SW480 (cell line): ENCODE measurements around the gene HMGCS2.
A peak's percentile ranks its signal among the peaks of the same experiment; 100 is the strongest.

ENCODE experiments used
- DNase-seq: peaks from one replicate; pipeline ENCODE4 v3.0.0-alpha.2; 2016; ENCODE audit warnings: low spot score

The HMGCS2 gene

GRCh38 chr1:119768778-119769177 is at the start of gene HMGCS2:
Gene HMGCS2, minus strand, starts transcription at chr1:119768905. Its CDS starts 61 bp downstream, at chr1:119768844.
- DNase-seq, result no peak

- no peak for DNase-seq
These were observed 49.5 kb upstream of the HMGCS2 start for GRCh38 chr1:119818181-119818580.

GRCh38 chr1:119816407-119816806 is 47.7 kb upstream of the HMGCS2 start:
- peak; percentile 82 for DNase-seq

GRCh38 chr1:119815928-119816327 is 47.2 kb upstream of the HMGCS2 start:
- DNase-seq, result no peak

DNA sequence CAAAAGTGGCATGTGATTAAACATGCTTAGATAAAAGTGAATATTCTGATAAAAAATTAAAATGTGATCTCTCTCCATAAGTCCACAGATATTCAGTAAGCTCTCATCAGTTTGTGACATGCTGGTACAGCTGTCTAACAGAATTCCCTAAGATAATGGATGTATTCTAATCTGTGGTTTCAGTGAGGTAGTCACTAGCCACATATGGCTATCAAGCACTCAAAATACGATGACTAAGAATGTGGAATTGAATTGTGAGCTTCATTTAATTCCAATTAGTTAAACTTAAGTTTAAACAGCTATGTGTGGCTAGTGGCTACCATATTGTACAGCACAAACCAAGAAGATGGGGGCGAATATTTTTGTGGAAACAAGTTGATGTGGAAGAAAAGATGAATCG is 46.7 kb upstream of the HMGCS2 start:
- peak; percentile 55 for DNase-seq

DNA sequence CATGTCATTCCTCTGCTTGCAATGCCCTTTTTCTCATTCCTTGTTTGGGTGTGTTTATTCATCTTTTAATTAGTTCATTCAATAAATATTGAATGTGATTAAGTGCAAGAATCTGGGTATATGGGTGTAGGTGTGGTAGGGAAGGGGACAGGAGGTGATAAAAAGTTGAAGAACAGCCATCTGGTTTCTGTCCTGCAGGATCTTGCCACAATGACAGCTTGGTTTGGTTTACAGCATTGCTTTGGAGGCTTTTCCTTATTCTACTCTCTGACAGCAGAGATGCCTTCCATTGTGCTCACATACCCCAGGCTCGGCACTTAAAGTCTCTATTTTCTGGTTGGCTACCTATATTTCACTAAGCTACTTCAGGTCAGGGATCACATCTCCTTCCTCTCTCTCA is 45.6 kb upstream of the HMGCS2 start:
- no peak for DNase-seq

GRCh38 chr1:119811985-119812557 is 43.4 kb upstream of the HMGCS2 start:
- no peak for DNase-seq

DNA sequence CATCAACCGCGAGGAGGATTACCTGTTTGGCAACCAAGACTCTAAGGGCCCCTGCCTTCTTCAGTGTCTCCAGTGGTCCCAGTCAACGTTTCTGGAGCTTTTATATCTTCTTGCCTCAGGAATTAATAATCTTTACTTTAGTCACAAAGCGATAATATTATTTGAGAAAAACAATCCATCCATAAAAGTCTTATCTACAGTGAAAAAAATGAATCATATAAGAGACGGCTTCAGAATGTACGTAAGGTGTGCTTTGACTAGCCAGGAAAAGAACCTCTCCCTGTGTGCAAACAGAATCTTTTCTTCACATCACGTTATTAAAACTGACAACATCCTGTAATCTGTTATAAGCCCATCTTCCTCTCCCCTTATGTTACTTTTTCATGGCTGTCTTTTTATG is 42.7 kb upstream of the HMGCS2 start, which contains the start of gene REG4:
TSS of gene REG4 (minus strand) at position 74 of the 400 bp plus-strand sequence. CDS start 2,691 bp downstream, outside the sequence.
- no peak for DNase-seq

GRCh38 chr1:119808972-119809550 is 40.4 kb upstream of the HMGCS2 start:
- peak; percentile 64 for DNase-seq

- no peak for DNase-seq
These were observed 39.8 kb upstream of the HMGCS2 start for GRCh38 chr1:119808491-119808890.

GRCh38 chr1:119806489-119806888 is 37.8 kb upstream of the HMGCS2 start:
- DNase-seq, result no peak

DNA sequence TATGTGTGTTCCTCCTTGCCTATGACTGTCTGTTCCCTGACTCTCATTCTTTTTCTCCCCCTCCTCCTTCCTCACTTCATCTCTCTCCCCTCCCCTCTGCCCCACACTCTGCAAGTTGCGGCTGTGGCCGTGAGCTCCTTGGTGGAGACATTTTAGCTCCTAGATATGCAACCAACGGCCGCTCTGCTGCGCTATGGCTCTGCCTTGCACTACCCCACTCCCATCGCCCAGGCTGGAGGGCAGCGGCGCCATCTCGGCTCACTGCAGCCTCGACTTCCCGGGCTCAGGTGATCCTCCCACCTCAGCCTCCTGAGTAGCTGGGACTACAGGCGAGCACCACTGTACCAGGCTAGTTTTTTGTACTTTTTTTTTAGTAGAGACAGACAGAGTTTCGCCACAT is 37.0 kb upstream of the HMGCS2 start:
- no peak for DNase-seq

DNA sequence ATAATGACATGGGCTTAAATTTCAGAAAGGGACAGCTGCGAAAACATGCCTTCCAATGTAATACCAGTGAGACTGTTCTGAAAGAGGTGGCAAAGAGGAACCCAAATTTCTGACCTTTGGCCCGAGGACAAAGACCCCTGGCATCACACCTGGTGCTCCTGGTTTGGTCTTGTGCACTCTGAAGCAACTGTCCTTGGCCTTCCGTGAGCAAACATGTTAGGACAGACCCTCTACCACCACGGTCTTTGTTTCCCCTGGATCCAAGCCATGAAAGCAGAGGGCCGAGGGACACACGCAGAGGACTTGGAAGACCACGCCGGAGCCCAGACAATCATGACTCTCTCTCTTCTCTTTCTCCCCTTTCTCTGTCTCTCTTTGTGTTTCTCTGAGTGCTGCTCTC is 36.5 kb upstream of the HMGCS2 start:
- no peak for DNase-seq

DNA sequence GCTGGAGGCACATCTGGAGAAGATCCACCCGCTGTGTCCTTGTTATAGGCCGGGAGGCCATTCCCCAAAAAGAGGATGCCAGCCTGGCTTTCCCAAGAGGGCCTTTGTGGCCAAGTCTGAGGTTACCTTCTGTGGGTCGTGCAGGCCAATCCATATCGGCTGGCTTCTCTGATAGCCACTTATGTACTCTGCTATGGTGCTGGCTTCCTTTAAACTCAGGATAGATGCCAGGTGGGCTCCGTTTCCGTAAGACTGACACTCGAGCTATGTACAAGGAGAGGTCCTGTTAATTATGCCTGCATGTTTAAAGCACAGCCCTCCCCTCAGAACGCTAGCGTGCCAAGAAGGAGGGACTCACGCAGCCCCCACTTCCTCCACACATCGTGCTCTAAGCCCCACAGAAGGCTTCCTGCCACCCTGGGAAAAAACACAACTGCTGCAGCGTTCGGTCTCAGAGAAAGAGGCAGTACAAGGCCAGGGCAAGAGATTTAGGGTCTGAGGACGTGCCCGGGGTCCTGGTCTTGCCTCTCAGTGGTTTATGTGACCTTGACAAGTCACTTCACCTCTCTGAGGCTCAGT is 31.0 kb upstream of the HMGCS2 start:
- no peak for DNase-seq

DNA sequence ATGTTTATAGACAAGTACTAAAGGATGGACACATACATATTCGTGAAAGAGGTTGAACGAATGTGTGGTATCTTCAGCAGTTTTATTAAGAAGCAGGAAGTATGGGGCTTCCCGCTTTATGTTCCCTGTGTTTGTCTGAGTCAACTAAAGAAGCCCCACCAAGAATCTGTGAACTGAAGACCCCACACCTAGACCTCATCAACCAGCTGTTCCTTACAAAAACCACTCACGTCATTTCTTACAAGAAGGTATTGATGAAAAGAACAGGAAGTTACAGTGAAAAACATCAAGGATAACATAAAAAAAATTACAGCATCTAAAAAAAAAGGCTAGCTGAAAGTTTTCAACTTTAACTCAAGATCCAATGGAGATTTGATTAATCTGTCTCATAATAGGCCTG is 30.3 kb upstream of the HMGCS2 start:
- DNase-seq, result no peak

- no peak for DNase-seq
These were observed 28.9 kb upstream of the HMGCS2 start for GRCh38 chr1:119797606-119798005.

DNA sequence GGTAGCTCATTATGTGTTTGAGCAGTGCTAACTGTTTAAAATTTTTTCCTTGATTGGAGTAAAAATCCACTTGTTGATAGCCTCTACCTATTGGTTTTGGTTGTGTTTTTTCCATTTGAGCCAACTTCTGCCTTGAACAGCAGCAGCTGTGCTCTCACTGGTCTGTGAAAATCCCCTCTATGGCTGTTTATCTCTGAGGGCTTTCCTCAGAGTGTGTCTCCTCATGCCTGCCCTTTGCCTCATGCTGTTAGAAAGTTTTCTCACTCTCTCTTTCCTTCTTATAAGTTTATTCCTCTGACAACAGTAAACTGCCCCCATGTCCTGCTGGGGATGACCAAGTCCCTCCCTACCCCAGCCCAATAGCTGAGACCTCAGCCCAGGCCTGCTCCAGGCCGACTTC is 28.5 kb upstream of the HMGCS2 start:
- no peak for DNase-seq

- DNase-seq, result no peak
These were observed 26.8 kb upstream of the HMGCS2 start for GRCh38 chr1:119795261-119796200.

DNA sequence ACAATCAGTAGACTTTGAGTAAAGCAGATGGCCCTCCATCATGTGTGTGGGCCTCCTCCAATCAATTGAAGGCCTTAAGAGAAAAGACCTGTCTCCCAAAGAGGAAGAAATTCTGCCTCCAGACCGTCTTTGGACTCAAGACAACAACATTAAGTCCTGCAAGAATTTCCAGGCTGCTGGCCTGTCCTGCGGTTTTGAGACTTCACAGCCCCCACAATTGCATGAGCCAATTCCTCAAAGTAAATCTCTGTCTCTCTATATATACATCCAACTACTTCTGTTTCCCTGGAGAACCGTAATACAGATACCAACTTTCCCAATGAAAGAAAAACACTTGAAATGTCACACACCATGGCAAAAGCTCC is 26.2 kb upstream of the HMGCS2 start:
- no peak for DNase-seq

DNA sequence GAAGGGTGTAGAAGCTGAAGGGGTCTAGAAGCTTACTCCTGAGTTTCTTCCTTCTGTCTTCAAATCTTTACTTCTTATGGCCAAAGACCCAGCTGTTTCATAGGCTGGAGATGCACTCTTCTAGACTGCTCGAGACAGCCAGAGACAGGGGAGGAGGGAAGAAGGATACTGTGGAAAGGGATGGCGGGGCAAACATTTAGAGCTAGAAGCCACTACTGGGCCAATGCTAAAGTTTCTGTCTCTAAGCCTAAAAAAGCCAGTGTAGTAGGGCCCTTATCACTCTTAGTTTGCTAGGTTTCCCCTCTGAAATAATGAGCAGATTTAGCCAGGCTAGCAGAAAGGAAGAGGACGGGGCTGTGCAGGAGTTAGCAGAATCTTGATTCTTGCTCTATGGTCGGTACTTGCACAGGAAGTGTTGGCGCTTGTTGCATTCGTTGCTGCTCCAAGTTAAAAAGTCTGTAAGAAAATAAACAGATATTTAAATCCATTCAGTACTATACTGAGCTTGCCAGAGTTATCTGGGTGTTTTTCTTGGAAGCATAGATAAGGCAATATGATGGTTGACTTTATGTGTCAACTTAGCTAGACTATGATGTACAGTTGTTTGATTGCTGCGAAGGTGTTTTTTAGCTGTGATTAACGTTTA is 25.6 kb upstream of the HMGCS2 start:
- no peak for DNase-seq

GRCh38 chr1:119791377-119791776 is 22.7 kb upstream of the HMGCS2 start:
- no peak for DNase-seq
